ENCODE data around the gene CDH18.

CDH18 gene

DNA sequence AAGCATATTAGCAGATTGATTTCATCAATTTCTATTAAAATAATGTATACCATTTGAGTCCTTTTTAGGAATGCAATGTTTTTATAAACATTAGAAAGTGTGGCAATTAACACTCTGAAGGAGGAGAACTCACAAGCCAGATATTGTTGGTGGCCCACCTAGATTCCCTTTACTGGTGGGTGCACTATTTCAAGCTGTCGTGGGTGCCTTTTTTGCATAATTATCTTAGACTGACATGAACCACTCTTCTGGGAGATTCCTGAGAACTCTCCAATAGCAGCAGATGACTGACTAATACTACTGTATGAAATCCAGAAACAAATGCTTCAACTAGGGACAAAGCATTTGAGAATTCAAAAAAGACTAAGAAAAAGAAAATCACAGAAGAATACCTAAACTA lies 526.0 kb downstream of the CDH18 start:
- DNase-seq (ENCODE audit: low read depth in 2 of 2): no peak

DNA sequence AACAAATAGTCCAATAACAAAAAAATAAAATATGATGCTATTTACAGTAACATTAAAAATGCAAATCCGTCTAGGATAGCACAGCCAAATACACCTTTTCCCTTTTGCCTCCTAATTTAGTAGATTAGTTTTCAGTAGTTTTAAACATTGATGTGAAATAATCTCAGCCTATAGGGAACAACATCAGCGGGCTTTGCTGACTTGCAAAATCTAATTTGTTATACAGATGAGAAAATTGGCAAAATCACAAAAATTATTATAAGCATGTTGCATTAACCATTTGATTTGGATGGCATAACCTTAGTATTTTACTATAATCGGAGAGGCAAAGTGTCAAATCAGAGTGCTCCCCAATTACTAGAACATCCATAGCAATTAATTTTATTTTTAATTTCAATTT lies 563.5 kb downstream of the CDH18 start:
- DNase-seq (ENCODE audit: low read depth in 2 of 2): no peak
